ACHN (cell line): Measurements from ENCODE around the gene IBTK.
A peak's percentile ranks its signal among the peaks of the same experiment; 100 is the strongest.
"Not testable (repeated sequence)": the region's sequence is repeated elsewhere in the genome, so short reads cannot be mapped to it uniquely, and the experiment has no call there.

Source experiments
- DNase-seq: peaks from one replicate; pipeline ENCODE4 v3.0.0-alpha.2; 2015
- in situ Hi-C: cut with HindIII; loops from 2 replicates; pipeline ENCODE4 v1.10.0; 2017; ENCODE audit warnings: low sequenced_read_pairs, low pct_ligation_motif_present, low pct_unique_long_range_greater_than_20kb

IBTK gene

GRCh38 chr6:82195619-82196018 is 51.9 kb downstream of the IBTK start:
- DNase-seq, result no peak
- in situ Hi-C loops, result no loop called here

GRCh38 chr6:82185948-82186535 is 61.5 kb downstream of the IBTK start:
- in situ Hi-C loops, result no loop called here
- DNase-seq, result no peak

- in situ Hi-C loops, result no loop called here
- no peak for DNase-seq
Measured at GRCh38 chr6:82183642-82184282, 63.8 kb downstream of the IBTK start.

GRCh38 chr6:82182756-82183155 is 64.8 kb downstream of the IBTK start:
- DNase-seq, result no peak
- in situ Hi-C loops, result no loop called here

GRCh38 chr6:82179415-82179814 is 68.1 kb downstream of the IBTK start:
- no peak for DNase-seq
- in situ Hi-C loops, result no loop called here

GRCh38 chr6:82178759-82179112 is 68.8 kb downstream of the IBTK start:
- in situ Hi-C loops, result no loop called here
- DNase-seq, result no peak

- in situ Hi-C loops, result no loop called here
- DNase-seq, result peak; percentile 8
Measured at GRCh38 chr6:82178077-82178758, 69.3 kb downstream of the IBTK start.

- DNase-seq, result no peak
Measured at GRCh38 chr6:82176616-82177015, 70.9 kb downstream of the IBTK start.

GRCh38 chr6:82172594-82172993 is 75.0 kb downstream of the IBTK start:
- in situ Hi-C loops, result no loop called here
- no peak for DNase-seq

More at GRCh38 chr6:82176616-82177015, 70.9 kb downstream of the IBTK start:
- in situ Hi-C loops, result no loop called here

GRCh38 chr6:82169138-82169876 is 78.2 kb downstream of the IBTK start:
- DNase-seq, result no peak
- in situ Hi-C loops, result no loop called here

- in situ Hi-C loops, result no loop called here
- no peak for DNase-seq
Measured at GRCh38 chr6:82166493-82166892, 81.1 kb downstream of the IBTK start.

- no peak for DNase-seq
- in situ Hi-C loops, result no loop called here
Measured at GRCh38 chr6:82160255-82160990, 87.1 kb downstream of the IBTK start.

- DNase-seq, in situ Hi-C loops: not testable (repeated sequence)
Measured at GRCh38 chr6:82152786-82153185, 94.8 kb downstream of the IBTK start.

- in situ Hi-C loops, DNase-seq: not testable (repeated sequence)
Measured at GRCh38 chr6:82151147-82151546, 96.4 kb downstream of the IBTK start.

- in situ Hi-C loops, result no loop called here
- DNase-seq, result no peak
Measured at GRCh38 chr6:82145926-82146452, 101.6 kb downstream of the IBTK start.

GRCh38 chr6:82144852-82145340 is 102.6 kb downstream of the IBTK start:
- peak; percentile 80 for DNase-seq
- in situ Hi-C loops, result no loop called here

- DNase-seq, result peak; percentile 91
- in situ Hi-C loops, result no loop called here
Measured at GRCh38 chr6:82144007-82144851, 103.3 kb downstream of the IBTK start.
